Endodermal cell (in vitro differentiated cells): ENCODE results near the gene YLPM1. TPM values are rescaled to one million over a fixed set of nuclear protein-coding genes. Genes with fewer than 3 reads are reported as not detected.

Source experiments
- DNase-seq: peaks from one replicate; pipeline ENCODE4 v3.0.0-alpha.2; 2017
- H3K27ac ChIP-seq: 2 replicates; pipeline ENCODE4 v1.5.1; 2013; ENCODE audit warnings: mild to moderate bottlenecking, low read depth, low read length, moderate library complexity
- H3K27me3 ChIP-seq: 2 replicates; pipeline ENCODE4 v1.6.1; 2013; ENCODE audit warnings: mild to moderate bottlenecking, low read length, moderate library complexity; ENCODE audit not compliant: insufficient read depth, control insufficient read depth, poor library complexity, severe bottlenecking
- H3K36me3 ChIP-seq: 2 replicates; pipeline ENCODE4 v1.7.0; 2013; ENCODE audit warnings: mild to moderate bottlenecking, low read length, moderate library complexity; ENCODE audit not compliant: control insufficient read depth, insufficient read depth
- H3K4me1 ChIP-seq: one replicate; pipeline ENCODE4 v1.7.0; 2013; ENCODE audit warnings: low read length; ENCODE audit not compliant: control insufficient read depth, insufficient read depth
- H3K4me3 ChIP-seq: 2 replicates; pipeline ENCODE4 v1.5.1; 2013; ENCODE audit warnings: mild to moderate bottlenecking, low read length, moderate library complexity
- H3K9ac ChIP-seq: 2 replicates; pipeline ENCODE4 v1.6.1; 2013; ENCODE audit warnings: mild to moderate bottlenecking, low read length, moderate library complexity; ENCODE audit not compliant: poor library complexity, severe bottlenecking; ENCODE audit errors: extremely low read depth
- H3K9me3 ChIP-seq: 2 replicates; pipeline ENCODE4 v1.6.1; 2013; ENCODE audit warnings: mild to moderate bottlenecking, low read length, moderate library complexity; ENCODE audit not compliant: control insufficient read depth
- H3K27ac Mint-ChIP-seq: 2 replicates; pipeline ENCODE4 v1.8.0; 2020; ENCODE audit warnings: mixed read lengths
- H3K27me3 Mint-ChIP-seq: 2 replicates; pipeline ENCODE4 v1.8.0; 2021; ENCODE audit warnings: mild to moderate bottlenecking, mixed read lengths; ENCODE audit not compliant: insufficient read depth
- H3K36me3 Mint-ChIP-seq: 2 replicates; pipeline ENCODE4 v1.8.0; 2020; ENCODE audit warnings: low read depth, mixed read lengths
- H3K4me1 Mint-ChIP-seq: 2 replicates; pipeline ENCODE4 v1.8.0; 2020; ENCODE audit warnings: mixed read lengths
- H3K4me3 Mint-ChIP-seq: 2 replicates; pipeline ENCODE4 v1.8.0; 2020; ENCODE audit warnings: mild to moderate bottlenecking, moderate library complexity, mixed read lengths
- H3K9me3 Mint-ChIP-seq: 2 replicates; pipeline ENCODE4 v1.8.0; 2020; ENCODE audit warnings: mild to moderate bottlenecking, mixed read lengths
- CTCF ChIP-seq: fragments of 200-600 bp; sonication (generic); conservative IDR thresholded peaks from 2 replicates; pipeline ENCODE4 v1.5.0; 2021; ENCODE audit warnings: antibody characterized with exemption, mild to moderate bottlenecking
- WGBS, 2 experiments: methylation state at CpG; one replicate each; pipeline versions ENCODE4 v1.1.5 to v1.1.7; 2013; ENCODE audit warnings: missing lambda C conversion rate in 2 of 2, mixed read lengths in 1 of 2; ENCODE audit not compliant: insufficient coverage in 1 of 2, insufficient read length in 1 of 2; 5-methylcytosine and 5-hydroxymethylcytosine counted together
- total RNA-seq, 2 donors: library from RNA; stranded (reverse); fragmentation: NEBNext Ultra II Directional in 1 of 2; extraction: Animal tissue kit (Norgen Biotek cat#: 25700) in 1 of 2; gene quantifications; 2 replicates in 1 of 2; 3 replicates in 1 of 2; pipeline ENCODE4 v1.2.1, GENCODE V29; 2021

The YLPM1 gene
- total RNA-seq, 2 donors from 2014 or later, result 75.2 to 76.2 TPM

- WGBS, 2 experiments, result 88 to 96% methylated on average over 3 of the region's 4 CpGs
- peaks cover 18% of the 10 kb centered on the region for H3K4me1 Mint-ChIP-seq
These were observed 90.5 kb downstream of the YLPM1 start for GRCh38 chr14:74853581-74853980.

GRCh38 chr14:74855021-74855420, 91.9 kb downstream of the YLPM1 start:
- DNase-seq, result no peak
- peaks cover 15% of the 10 kb centered on the region for H3K4me1 Mint-ChIP-seq
- H3K27ac ChIP-seq, result no peak overlapping the region
- no peak overlapping the region for H3K4me3 ChIP-seq
- H3K27me3 ChIP-seq, result peaks cover under 1% of the 10 kb centered on the region
- no peak overlapping the region for H3K4me3 Mint-ChIP-seq
- H3K9me3 Mint-ChIP-seq, result no peaks in the 10 kb centered on the region
- 93 to 97% methylated on average over 3 to 7 of the region's 7 CpGs for WGBS, 2 experiments
- H3K9me3 ChIP-seq, result no peaks in the 10 kb centered on the region
- H3K36me3 Mint-ChIP-seq, result no peaks in the 10 kb centered on the region
- TF ChIP-seq CTCF, result no peak
- no peak overlapping the region for H3K9ac ChIP-seq
- H3K4me1 ChIP-seq, result peaks cover 12% of the 10 kb centered on the region
- H3K27me3 Mint-ChIP-seq, result peaks cover 3% of the 10 kb centered on the region
- H3K27ac Mint-ChIP-seq, result no peak overlapping the region
- H3K36me3 ChIP-seq, result no peaks in the 10 kb centered on the region

More at GRCh38 chr14:74853581-74853980, 90.5 kb downstream of the YLPM1 start:
- H3K9me3 Mint-ChIP-seq, result no peaks in the 10 kb centered on the region
- Histone ChIP-seq H3K9ac (no peak overlapping the region), H3K9me3 (no peaks in the 10 kb centered on the region), H3K4me3 (no peak overlapping the region), H3K27ac (no peak overlapping the region), H3K4me1 (peaks cover 12% of the 10 kb centered on the region), H3K27me3 (no peaks in the 10 kb centered on the region), H3K36me3 (no peaks in the 10 kb centered on the region)
- H3K27me3 Mint-ChIP-seq, result no peaks in the 10 kb centered on the region
- H3K36me3 Mint-ChIP-seq, result no peaks in the 10 kb centered on the region
- no peak overlapping the region for H3K4me3 Mint-ChIP-seq
- TF ChIP-seq CTCF, result no peak
- no peak overlapping the region for H3K27ac Mint-ChIP-seq
- DNase-seq, result no peak

GRCh38 chr14:74855945-74856344, 92.8 kb downstream of the YLPM1 start:
- Mint-ChIP-seq H3K36me3 (no peaks in the 10 kb centered on the region), H3K27ac (no peak overlapping the region)
- 71 to 75% methylated on average over 4 of the region's 4 CpGs for WGBS, 2 experiments

More at GRCh38 chr14:74855945-74856344, 92.8 kb downstream of the YLPM1 start:
- Histone ChIP-seq H3K27ac (no peak overlapping the region), H3K9me3 (no peaks in the 10 kb centered on the region), H3K4me3 (no peak overlapping the region), H3K36me3 (no peaks in the 10 kb centered on the region), H3K27me3 (peaks cover 3% of the 10 kb centered on the region), H3K9ac (no peak overlapping the region), H3K4me1 (peaks cover 12% of the 10 kb centered on the region)
- H3K4me3 Mint-ChIP-seq, result no peak overlapping the region
- no peaks in the 10 kb centered on the region for H3K9me3 Mint-ChIP-seq
- no peak for DNase-seq
- no peak for TF ChIP-seq CTCF
- peaks cover 8% of the 10 kb centered on the region for H3K27me3 Mint-ChIP-seq
- H3K4me1 Mint-ChIP-seq, result peaks cover 15% of the 10 kb centered on the region
